Measurements from ENCODE around the gene SARDH. TPM values are rescaled to one million over a fixed set of nuclear protein-coding genes. Genes with fewer than 3 reads are reported as not detected.

Gene SARDH
- total and polyA plus RNA-seq, 2 of the 8 experiments (the other 6 are each of a cell fraction or from before 2014, with no cell fraction given), result 6.4 to 7.4 TPM

- Histone ChIP-seq H3K56ac (replicated peaks; ENCODE audit: insufficient read length, low read depth, low read length) (no peak overlapping the region), H3K14ac (ENCODE audit: insufficient read length) (no peak overlapping the region), H4K20me1 (replicated peaks in 1 of 2; ENCODE audit: control insufficient read depth in 1 of 2, insufficient read depth in 2 of 2, low read length in 2 of 2) (no peaks in the 10 kb centered on the region), H4K91ac (replicated peaks; ENCODE audit: insufficient read length, low read length) (no peak overlapping the region), H3K9ac (replicated peaks in 1 of 4; ENCODE audit: extremely low read depth in 1 of 4, low read depth in 3 of 4, low read length in 3 of 4) (no peak overlapping the region), H2BK20ac (ENCODE audit: low read length) (no peak overlapping the region), H3K27me3 (replicated peaks in 1 of 4; ENCODE audit: control insufficient read depth in 3 of 4, extremely low read depth in 1 of 4, insufficient read depth in 3 of 4, low read length in 3 of 4) (peaks cover 0 to 6% (median 1%) of the 10 kb centered on the region in 4 experiments; a peak in 4 of 7 replicates), H3K23ac (ENCODE audit: insufficient read length) (no peak overlapping the region), H3K4ac (replicated peaks; ENCODE audit: insufficient read length, low read depth, low read length) (no peak overlapping the region), H3K79me2 (ENCODE audit: control insufficient read depth in 1 of 2, insufficient read depth in 2 of 2, low read length in 2 of 2) (no peaks in the 10 kb centered on the region), H2BK15ac (ENCODE audit: low read length) (no peak overlapping the region), H3K23me2 (ENCODE audit: low read depth, low read length) (no peaks in the 10 kb centered on the region), H3K9me3 (ENCODE audit: insufficient read depth in 2 of 2, low read depth in 1 of 2, low read length in 1 of 2) (no peaks in the 10 kb centered on the region), H4K5ac (ENCODE audit: insufficient read length, low read depth, low read length) (no peak overlapping the region), H3K4me2 (ENCODE audit: insufficient read depth in 1 of 2, low read depth in 2 of 2, low read length in 2 of 2) (no peak overlapping the region), H3K18ac (ENCODE audit: extremely low read depth, low read length) (no peak overlapping the region), H3K36me3 (ENCODE audit: control insufficient read depth in 2 of 4, insufficient read depth in 4 of 4, low read length in 3 of 4) (no peaks in the 10 kb centered on the region), H2BK12ac (ENCODE audit: low read depth, low read length) (no peak overlapping the region), H3K79me1 (ENCODE audit: low read depth, low read length) (no peaks in the 10 kb centered on the region), H4K8ac (ENCODE audit: extremely low read depth, insufficient read depth, low read length) (no peak overlapping the region), H3K4me3 (ENCODE audit: extremely low read depth in 1 of 4, insufficient read depth in 2 of 4, low read depth in 3 of 4, low read length in 4 of 4) (no peak overlapping the region), H2BK120ac (replicated peaks; ENCODE audit: low read depth, low read length) (no peak overlapping the region), H3K27ac (ENCODE audit: low read depth, low read length) (no peak overlapping the region), H2BK5ac (ENCODE audit: low read depth, low read length) (no peak overlapping the region), H2AFZ (ENCODE audit: low read length) (no peak overlapping the region), H2AK5ac (ENCODE audit: low read depth, low read length) (no peak overlapping the region), H3K4me1 (replicated peaks in 1 of 4; ENCODE audit: control insufficient read depth in 3 of 4, insufficient read depth in 4 of 4, low read length in 3 of 4) (no peaks in the 10 kb centered on the region)
- ChIA-PET POLR2A (ENCODE audit: partially characterized antibody) (interaction anchor here (1.0 to 1.2 kb wide), 2 partner anchors 17 to 273 kb away, joined by 3 read pairs; no protein-coding TSS in a partner anchor), CTCF (ENCODE audit: partially characterized antibody) (interaction anchor here (0.6 to 1.9 kb wide), 5 partner anchors 14 to 100 kb away, joined by 3 to 6 read pairs (median 3); no protein-coding TSS in a partner anchor)
- FAIRE-seq, result no peak
- 88% methylated on average over 8 of the region's 13 CpGs; no CpG with 5 or more reads in 1 of the 2 experiments for WGBS, 2 experiments (ENCODE audit: extremely low coverage in 1 of 2, insufficient coverage in 1 of 2, insufficient read length in 1 of 2, insufficient replicate concordance in 2 of 2, low coverage in 1 of 2, low lambda C conversion rate in 2 of 2, missing lambda C conversion rate in 1 of 2)
- DNase-seq (ENCODE audit: low read depth in 1 of 2, low spot score in 2 of 2), result no peak
- TF ChIP-seq TAF7 (optimal IDR thresholded peaks at IDR 0.05; ENCODE audit: borderline replicate concordance, low read depth, low read length) (no peak), SUZ12 (IDR thresholded peaks at IDR 0.05; ENCODE audit: low read length) (no peak), TBP (IDR thresholded peaks at IDR 0.05; ENCODE audit: low read depth, low read length) (no peak), KDM1A (IDR thresholded peaks at IDR 0.05; ENCODE audit: borderline replicate concordance, low read length) (no peak)
Measured at GRCh38 chr9:133615606-133616188, 122.5 kb downstream of the SARDH start.
